OCI-M1 (cell line): ENCODE measurements around the gene GMNN.

Source experiments
- DNase-seq: peaks from one replicate; lab custom pipeline; 2025; lab: John Stamatoyannopoulos, UW

Gene GMNN

DNA sequence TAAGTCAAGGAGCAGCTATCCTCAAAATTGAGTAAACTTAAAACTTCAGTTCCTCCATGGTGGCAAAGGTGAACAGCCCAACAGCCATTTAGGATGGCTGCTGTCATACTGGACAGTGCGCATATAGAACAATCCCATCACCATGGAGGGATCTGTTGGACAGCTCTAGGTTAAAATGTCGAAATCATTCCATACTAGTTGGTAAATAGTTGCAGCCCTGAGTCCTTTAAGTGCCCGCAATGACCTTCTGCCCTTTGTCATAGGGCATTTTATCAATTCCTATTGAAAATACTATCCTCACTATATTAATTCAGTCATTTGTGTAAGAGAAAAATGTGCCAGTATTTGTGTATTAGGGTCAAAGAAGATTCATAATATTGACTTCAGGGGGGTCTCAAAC is 32.8 kb downstream of the GMNN start:
- no peak for DNase-seq

DNA sequence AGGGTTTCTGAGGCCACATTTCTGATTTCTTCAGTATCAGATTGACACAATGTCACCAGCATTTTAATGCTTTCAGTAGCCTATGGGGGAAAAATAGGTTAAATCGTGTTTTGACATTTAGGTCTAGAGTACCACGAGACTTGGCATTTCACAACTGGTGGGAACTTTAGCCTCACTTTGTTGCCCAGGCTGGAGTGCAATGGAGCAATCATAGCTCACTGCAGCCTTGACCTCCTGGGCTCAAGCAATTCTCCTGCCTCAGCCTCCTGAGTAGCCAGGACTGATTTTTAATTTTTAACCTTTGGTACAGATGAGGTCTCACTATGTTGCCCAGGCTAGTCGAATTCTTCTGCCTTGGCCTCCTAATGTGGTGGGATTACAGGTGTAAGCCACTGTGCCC is 35.0 kb downstream of the GMNN start:
- DNase-seq: no peak

DNA sequence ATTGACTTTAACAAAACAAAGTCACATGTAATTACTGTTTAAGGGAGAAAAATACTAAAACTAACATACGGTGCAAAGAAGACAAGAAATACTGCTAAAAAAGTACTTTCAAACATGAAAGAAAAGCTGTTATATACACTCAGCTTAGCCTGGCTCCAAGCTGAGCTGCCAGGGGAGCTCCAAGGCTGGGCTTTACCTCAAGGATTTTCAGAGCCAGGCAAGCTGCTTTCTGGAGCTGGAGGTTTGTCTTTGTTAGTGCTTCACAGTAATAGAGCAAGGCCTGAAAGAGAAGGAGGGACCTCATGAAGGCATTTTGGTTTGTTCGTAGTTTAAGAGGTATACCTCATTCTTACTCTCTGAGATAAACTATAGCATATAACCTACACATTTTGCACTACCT is 43.6 kb downstream of the GMNN start:
- no peak for DNase-seq

DNA sequence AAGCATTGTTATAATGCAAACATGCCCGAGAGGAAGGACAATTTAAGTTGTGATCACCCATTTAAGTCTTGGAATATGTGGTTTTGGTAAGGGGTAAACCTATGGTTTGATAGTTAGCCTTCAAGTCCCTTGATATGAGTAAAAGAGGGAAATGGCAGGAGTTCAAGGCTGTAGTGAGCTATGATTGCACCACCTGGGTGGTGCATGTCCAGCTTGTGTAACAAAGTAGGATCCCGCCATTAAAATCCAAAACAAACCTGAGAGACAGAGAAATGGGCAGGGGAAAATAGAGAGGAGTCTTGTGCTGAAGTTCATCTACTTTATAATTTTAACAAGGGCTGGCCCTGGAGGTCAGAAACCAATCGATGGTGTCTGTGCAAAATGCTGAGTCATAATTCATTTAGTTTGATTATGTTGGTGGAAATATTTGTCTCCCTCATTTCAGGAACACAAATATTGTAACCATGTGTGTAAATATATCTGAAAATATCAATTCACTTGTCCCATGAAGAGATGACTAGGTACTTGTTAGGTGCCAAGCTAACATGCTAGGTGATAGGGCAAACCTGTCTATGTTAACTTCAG is 47.2 kb downstream of the GMNN start:
- no peak for DNase-seq

DNA sequence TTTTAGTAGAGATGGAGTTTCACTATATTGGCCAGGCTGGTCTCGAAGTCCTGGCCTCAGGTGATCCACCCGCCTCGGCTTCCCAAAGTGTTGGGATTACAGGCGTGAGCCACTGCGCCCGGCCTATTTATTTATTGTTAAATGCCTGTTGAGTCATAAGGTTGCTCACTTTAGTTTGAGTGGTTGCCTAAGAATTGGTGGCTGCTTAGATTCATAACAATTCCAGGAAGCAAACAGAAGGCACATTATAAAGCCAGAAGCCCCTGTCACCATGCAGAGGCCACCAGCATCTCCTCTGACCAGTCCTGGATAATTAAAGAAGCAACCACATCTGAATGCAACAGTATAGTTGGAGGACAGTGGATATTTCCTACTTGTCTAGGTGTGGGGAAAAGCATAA is 48.0 kb downstream of the GMNN start:
- DNase-seq: no peak

DNA sequence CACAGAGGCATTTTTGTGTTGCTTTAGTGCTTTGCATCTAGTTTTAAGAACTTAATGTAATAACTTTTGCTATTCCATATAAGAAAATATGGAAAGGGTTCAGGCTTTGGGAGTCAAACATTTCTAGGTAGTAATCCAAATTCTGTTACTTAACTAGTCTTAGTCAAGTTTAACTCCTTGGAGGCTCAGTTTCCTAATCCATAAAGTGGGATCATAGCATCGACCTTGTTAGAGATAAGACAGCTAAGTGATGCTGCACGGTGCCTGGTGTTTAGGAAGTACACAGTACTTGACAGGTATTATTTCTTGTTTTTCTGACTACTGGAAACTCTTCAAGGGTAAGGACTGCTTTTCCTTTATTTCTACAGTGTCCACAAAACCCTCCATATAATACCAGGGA is 48.4 kb downstream of the GMNN start:
- DNase-seq: no peak

DNA sequence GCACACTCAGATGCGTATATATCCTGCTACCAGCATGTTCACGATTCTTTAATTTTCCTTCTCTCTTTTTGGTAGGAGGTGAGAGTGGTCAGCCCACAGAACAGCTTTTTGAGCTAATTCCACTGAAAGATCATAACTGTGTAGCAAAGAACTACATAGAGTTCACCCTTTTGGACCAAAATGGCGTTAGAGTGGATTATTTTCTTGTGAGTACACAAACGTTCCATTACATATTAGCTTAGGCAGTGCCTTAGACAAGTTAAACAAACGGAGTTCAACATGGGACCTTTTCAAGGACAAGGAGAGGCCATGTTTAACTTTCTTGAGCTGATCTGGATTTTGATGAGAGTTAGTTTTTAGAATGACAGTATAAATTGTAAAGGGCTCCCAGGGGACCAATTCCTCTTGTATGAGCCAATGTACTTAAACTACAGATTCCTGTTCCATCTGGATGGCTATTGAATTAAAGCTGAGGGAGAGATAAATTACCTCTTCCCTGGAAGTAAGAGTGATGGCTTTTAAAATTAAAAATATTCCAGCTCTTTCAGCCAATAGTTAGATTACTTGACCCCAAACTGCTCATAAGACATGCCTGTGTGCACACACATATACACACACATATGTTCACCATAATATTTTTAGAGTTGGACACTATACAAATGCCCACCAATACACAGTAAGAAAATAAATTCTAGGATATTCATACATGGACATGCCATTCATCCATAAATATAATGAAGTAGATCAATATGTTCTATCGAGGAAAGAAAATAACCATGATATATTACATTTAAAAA is 49.6 kb downstream of the GMNN start:
- no peak for DNase-seq

DNA sequence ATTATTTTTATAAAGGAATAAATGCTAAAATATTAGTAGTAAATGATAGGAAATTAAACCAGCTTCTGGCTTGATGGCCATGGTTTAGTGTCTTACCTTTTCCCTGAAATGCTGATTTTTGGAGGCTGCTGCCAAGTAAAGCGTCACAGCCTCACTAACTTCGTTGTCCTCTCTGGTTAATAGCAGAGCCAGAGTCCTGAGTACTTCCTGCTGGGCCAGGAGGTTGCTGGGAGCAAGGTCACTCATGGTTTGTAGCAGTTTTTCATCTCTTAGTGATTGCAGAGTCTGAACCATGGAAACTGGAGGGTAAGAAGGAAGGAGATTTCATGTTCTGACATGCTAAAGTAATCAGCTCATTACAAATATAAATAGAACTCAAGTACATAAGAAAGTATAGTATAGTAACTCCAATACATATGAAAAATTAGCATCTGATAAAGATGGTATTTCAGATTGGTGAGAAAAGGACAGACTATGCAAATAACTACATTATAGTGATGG is 50.4 kb downstream of the GMNN start:
- DNase-seq: no peak

DNA sequence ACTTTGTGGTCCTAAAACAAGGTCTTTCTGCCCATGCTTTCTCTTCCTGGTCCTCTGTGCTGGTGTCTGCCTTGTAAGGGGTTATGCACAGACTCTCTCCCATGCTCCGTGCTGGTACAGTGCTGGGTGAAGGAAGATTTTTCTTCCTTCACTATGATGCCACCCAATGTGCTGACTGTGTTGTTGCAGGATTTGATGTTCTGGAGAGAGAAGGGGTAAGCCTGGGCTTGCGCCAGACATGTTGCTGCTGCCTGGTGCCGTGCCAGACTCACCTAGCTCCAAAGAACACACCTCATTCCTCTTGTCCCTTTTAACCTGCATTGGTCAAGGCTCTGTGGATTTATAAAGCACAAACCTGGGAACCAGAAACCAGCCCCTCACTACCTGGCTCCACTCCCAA is 52.4 kb downstream of the GMNN start:
- no peak for DNase-seq

DNA sequence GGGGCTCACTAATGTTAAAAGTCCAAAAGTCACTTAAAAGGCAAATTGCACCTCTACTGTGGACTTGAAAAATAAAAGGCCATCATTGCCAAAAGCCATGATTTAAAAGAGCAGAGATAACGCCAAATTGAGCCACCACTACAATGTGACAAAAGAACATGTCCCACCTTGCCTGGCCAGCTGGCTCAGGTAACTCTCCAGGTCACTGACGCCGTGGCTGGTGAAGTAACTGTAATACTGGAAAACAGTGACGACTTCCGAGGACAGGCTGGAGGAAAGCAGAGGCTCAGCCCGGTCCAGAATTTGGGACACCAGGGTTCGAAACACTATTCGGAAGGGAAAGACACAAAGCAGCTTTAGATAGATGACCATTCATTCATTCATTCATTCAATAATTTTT is 53.2 kb downstream of the GMNN start:
- DNase-seq: no peak

DNA sequence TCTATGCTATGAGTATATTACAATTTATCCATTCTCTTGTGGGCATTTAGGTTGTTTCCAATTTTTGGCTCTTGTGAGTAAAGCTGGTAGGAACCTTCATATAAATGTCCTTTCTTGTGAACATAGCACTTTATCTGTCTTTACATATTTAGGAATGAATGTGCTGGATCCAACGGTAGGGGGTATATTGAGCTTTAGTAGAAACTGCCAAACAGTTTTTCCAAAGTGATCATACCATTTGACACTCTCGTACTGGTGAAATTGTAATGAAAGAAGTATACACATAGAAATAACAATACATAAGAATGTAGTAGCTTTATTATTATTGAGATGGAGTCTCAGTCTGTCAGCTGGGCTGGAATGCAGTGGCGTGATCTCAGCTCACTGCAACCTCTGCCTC is 54.9 kb downstream of the GMNN start:
- no peak for DNase-seq

DNA sequence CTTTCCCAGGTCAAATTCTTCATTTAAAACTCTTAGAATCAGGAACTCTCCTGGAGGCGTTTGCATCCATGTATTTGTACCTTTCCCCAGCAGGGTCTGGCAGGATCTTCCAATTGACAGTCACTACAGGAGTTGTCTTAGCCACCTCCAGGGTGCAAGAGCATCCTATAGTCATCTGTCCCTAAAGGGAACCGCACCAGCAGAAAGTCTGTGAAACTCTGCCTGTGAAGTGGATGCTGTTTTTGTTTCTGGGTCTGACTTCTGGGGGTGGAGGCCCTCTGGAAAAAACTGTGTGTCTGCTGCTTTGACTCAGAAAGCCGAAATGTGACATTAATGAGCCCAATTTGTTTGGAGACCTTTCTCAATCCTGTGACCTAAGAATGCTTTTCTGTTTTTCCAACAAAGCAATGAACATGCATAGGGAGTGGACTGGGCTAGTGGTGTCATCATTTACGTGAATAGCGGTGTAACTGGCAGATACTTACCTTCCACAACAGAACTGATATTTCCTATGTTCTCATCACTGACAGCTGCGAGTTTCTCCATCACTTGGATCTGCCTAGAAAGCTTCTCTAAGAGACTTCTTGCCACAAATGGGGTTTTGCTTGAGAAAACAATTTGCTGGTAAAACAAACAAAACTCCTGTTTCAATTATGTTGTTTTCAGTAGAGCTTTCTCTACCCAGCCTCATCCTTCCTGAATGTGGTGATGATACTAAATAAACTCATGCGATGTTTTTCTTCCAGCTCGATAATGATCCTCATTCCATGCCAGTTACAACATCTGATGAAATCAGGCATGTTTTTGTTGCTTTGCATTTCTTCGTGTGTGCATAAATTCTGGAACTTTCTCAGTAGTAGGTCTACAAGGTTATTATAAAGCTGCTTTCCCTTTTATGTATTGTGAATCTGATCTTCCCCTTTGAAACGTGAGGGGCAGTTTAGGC is 57.3 kb downstream of the GMNN start:
- DNase-seq: no peak

DNA sequence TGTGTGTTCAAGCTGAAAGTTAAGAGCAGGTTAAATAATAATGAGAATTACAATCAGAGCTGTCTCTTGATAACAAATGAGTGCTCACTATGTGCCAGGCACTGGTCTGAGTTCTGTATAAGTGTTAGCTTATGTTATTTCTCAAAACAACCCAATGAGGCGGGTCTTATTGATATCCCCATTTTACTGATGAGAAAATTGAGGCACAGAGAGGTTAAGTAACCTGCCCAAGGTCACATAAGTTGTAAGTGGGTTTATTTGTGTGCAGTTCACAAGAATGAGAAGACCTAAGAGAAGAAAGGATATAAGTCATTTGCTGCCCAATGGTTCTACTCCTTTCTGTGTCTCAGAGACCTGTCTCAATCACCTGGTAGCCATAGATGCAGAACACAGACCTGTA is 58.1 kb downstream of the GMNN start:
- no peak for DNase-seq

DNA sequence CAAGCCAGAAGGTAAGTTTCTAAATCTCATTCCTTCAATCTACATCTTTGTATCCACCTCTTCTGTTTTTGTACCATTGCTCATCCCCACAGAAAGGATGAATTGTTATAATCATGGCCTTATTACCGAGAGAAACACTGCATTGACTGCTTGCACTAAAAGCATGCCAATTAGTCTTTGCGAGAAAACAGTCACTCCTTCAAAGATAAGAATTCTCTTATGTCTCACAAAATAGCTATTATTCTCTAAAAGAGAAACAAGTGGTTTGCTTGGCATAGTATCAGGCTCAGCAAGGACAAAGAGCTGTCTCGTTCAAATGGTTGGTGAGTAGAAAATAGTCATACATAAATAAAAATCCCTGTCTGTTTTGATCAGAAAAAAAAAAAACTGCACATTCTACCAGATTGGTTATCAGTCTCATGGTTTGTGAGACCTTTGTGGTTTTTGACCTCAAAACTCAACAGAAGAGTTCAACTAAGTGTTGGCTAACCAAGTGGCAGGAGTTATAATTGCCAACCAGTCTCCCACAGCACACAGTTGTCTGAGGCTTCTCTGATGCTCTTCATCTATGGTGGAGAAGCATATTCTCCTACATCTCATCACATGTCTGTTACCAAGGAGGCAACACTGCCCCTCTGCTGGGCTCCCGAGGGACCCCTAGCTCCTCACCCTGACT is 59.1 kb downstream of the GMNN start:
- DNase-seq: no peak
